22Rv1 (cell line): ENCODE measurements around the gene KLHL17.

ENCODE experiments used
- ZFX ChIP-seq: fragments of 450-650 bp; IDR thresholded peaks from 2 replicates; pipeline ENCODE4 v1.6.1; 2017; ENCODE audit warnings: antibody characterized with exemption, borderline replicate concordance
- TF ChIP-seq, protein P1 (sequence below): fragments of 450-650 bp; IDR thresholded peaks from 2 replicates; pipeline ENCODE4 v1.5.1; 2017; ENCODE audit warnings: mild to moderate bottlenecking

DNA sequence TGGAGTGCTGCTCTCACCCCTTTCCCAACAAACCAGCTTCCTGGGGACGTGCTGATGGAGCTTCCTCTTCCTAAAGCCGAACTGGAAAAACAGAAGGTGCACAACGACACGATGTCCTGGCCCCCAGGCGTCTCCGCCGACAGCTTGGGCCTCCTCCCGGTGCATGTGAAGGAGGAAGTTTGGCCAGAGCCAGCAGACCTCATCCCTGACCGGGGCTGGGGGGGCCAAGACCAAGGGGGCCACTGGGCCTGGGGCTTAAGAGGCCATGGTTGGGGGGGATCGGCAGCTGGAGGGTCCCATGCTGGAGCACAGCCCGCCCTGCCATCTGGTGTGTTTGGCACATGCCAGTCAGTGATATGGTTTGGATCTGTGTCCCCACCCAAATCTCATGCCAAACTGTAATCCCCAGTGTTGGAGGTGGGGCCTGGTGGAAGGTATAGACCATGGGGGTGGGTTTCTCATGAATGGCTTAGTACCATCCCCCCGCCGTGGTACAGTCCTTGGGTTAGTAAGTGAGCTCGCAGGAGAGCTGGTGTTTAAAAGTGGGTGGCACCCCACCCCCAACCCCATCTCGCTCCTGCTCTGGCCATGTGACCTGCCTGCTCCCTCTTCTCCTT is 33.1 kb downstream of the KLHL17 start:
- TF ChIP-seq, protein P1, sequence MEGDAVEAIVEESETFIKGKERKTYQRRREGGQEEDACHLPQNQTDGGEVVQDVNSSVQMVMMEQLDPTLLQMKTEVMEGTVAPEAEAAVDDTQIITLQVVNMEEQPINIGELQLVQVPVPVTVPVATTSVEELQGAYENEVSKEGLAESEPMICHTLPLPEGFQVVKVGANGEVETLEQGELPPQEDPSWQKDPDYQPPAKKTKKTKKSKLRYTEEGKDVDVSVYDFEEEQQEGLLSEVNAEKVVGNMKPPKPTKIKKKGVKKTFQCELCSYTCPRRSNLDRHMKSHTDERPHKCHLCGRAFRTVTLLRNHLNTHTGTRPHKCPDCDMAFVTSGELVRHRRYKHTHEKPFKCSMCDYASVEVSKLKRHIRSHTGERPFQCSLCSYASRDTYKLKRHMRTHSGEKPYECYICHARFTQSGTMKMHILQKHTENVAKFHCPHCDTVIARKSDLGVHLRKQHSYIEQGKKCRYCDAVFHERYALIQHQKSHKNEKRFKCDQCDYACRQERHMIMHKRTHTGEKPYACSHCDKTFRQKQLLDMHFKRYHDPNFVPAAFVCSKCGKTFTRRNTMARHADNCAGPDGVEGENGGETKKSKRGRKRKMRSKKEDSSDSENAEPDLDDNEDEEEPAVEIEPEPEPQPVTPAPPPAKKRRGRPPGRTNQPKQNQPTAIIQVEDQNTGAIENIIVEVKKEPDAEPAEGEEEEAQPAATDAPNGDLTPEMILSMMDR: no peak
- TF ChIP-seq ZFX: no peak
